Heart right ventricle (tissue), 16 donors: ENCODE results near the gene MORC4. TPM values are rescaled to one million over a fixed set of nuclear protein-coding genes. Genes with fewer than 3 reads are reported as not detected.

Source experiments
- ATAC-seq, 8 donors: fragments of 200-7000 bp; cut with Tn5 transposase; one replicate each; pipeline ENCODE4 v1.9.1; 2020; ENCODE audit warnings: mild to moderate bottlenecking in 8 of 8, moderate library complexity in 8 of 8, moderate number of reproducible peaks in 1 of 8
- DNase-seq, 2 donors: peaks; one replicate each; pipeline ENCODE4 v3.0.0-alpha.2; 2020
- H3K27ac ChIP-seq, 10 donors: fragments of 200-600 bp; sonication (generic) in 2 of 10; one replicate each; pipeline versions ENCODE4 v1.5.0 to v1.8.0; 2020 to 2022; ENCODE audit warnings: mild to moderate bottlenecking in 3 of 10
- H3K27me3 ChIP-seq, 7 donors: fragments of 200-600 bp; one replicate each; pipeline ENCODE4 v1.8.0; 2021 to 2022; ENCODE audit warnings: mild to moderate bottlenecking in 2 of 7
- H3K36me3 ChIP-seq, 9 donors: fragments of 200-600 bp; sonication (generic) in 1 of 9; one replicate each; pipeline versions ENCODE4 v1.5.0 to v1.8.0; 2020 to 2022; ENCODE audit warnings: mild to moderate bottlenecking in 2 of 9
- H3K4me1 ChIP-seq, 9 donors: fragments of 200-600 bp; sonication (generic) in 1 of 9; one replicate each; pipeline versions ENCODE4 v1.5.0 to v1.8.0; 2020 to 2022; ENCODE audit warnings: mild to moderate bottlenecking in 4 of 9
- H3K4me3 ChIP-seq, 10 donors: fragments of 200-600 bp; sonication (generic) in 2 of 10; one replicate each; pipeline versions ENCODE4 v1.5.0 to v1.8.0; 2020 to 2022; ENCODE audit warnings: mild to moderate bottlenecking in 7 of 10, moderate library complexity in 2 of 10
- H3K9me3 ChIP-seq, 11 donors: fragments of 200-600 bp in 10 of 11; sonication (generic) in 2 of 11; one replicate each; pipeline versions ENCODE4 v1.5.0 to v1.8.0; 2013 to 2022; ENCODE audit warnings: mild to moderate bottlenecking in 2 of 11, control low read depth in 1 of 11, moderate library complexity in 1 of 11
- CTCF ChIP-seq, 9 donors: fragments of 200-600 bp; sonication (generic) in 2 of 9; IDR thresholded peaks; one replicate each; pipeline versions ENCODE4 v1.5.0 to v1.8.0; 2021 to 2022; ENCODE audit warnings: antibody characterized with exemption in 9 of 9, mild to moderate bottlenecking in 5 of 9, moderate library complexity in 1 of 9
- WGBS, 2 donors: extraction: QIAGEN DNeasy Blood & Tissue Kit; methylation state at CpG; one replicate each; pipeline ENCODE4 v1.1.7; 2013; ENCODE audit warnings: inconsistent platforms in 1 of 2; 5-methylcytosine and 5-hydroxymethylcytosine counted together
- intact Hi-C, 10 donors: fragments of 100-400 bp; cut with DNase I; formaldehyde crosslinking; loops; one replicate each; pipeline versions ENCODE4 v1.11.1 to v1.14.2; 2022
- polyA plus RNA-seq, 2 donors: library from polyadenylated mRNA; stranded (reverse); fragments of 200-250 nt; gene quantifications; one replicate each; pipeline ENCODE4 v1.2.3, GENCODE V29; 2013
- total RNA-seq, 10 donors: library from RNA; stranded (reverse); fragmentation: NEBNext Ultra II Directional in 3 of 10; extraction: Animal tissue kit (Norgen Biotek cat#: 25700) in 3 of 10; gene quantifications; one replicate each; pipeline versions ENCODE4 v1.2.1 to v1.2.4, GENCODE V29; 2021 to 2023
- donor health status: Arrhythmogenic right ventricular cardiomyopathy.
- donor health status: ischemic (EF 13 %, LVEDD 7.1; RV severe dilation, severe dysfunction).
- donor health status: healthy with polysubstance abuse.
- donor health status: DM: no; HTN: yes; CAD: no.
- donor health status: DM: no; HTN: no; CAD: no.
- donor health status: ischemic (EF 25% LVEDD 6.9; RV normal size, moderate dysfunction).
- donor health status: ischemic (EF 25% LVEDD 5.7; RV mildly dilated, moderate dysfunction).
- donor health status: healthy.
- donor health status: DM: yes; HTN: yes; CAD: no.
- donor health status: Ischemic cardiomyopathy.
- donor health status: ischemic (EF 35%, LVEDD 5.7; RV mildly dilated, moderate dysfunction).
- donor health status: nonischemic (EF 11% LVEDD 7.7; RV severe dilation, severe dysfunction).
- donor health status: DM: yes; HTN: yes; CAD: no.
- donor health status: PGD.
- donor health status: ischemic (EF 29% LVEDD 5.4; RV normal size, mild dysfunction).
- donor health status: nonischemic (EF 23%, LVEDD 6.1; RV moderate dilation, normal function).

Gene MORC4
- total and polyA plus RNA-seq, 12 donors: 2.2 to 3.5 (median 2.7) TPM

GRCh38 chrX:107014936-107015335, 14.9 kb upstream of the MORC4 start:
- no peak overlapping the region for H3K4me3 ChIP-seq
- ATAC-seq (peak in 4 of 8 donors; percentile 35 to 66 (median 44)), DNase-seq (no peak)
- H3K27ac ChIP-seq: no peak overlapping the region
- peaks cover 0 to 5% (median 0%) of the 10 kb centered on the region in 7 donors for H3K27me3 ChIP-seq
- intact Hi-C loops: no loop called here
- no peaks in the 10 kb centered on the region for H3K9me3 ChIP-seq
- H3K36me3 ChIP-seq: no peaks in the 10 kb centered on the region
- H3K4me1 ChIP-seq: no peaks in the 10 kb centered on the region
- TF ChIP-seq CTCF (IDR thresholded peaks at IDR 0.05): no peak
- 20 to 35% methylated on average over 1 of the region's 1 CpG for WGBS, 2 donors

- no peaks in the 10 kb centered on the region for H3K9me3 ChIP-seq
- 95 to 100% methylated on average over 4 of the region's 4 CpGs for WGBS, 2 donors
- no peaks in the 10 kb centered on the region for H3K4me1 ChIP-seq
- H3K27me3 ChIP-seq: peaks cover 0 to 6% (median 0%) of the 10 kb centered on the region in 7 donors
- DNase-seq (no peak), ATAC-seq (no peak)
- no peaks in the 10 kb centered on the region for H3K36me3 ChIP-seq
- TF ChIP-seq CTCF (IDR thresholded peaks at IDR 0.05): no peak
- H3K4me3 ChIP-seq: no peak overlapping the region
- intact Hi-C loops: no loop called here
- H3K27ac ChIP-seq: no peak overlapping the region
Measured at GRCh38 chrX:107008034-107008433, 8.0 kb upstream of the MORC4 start.

- H3K9me3 ChIP-seq: no peaks in the 10 kb centered on the region
- H3K4me3 ChIP-seq: peak overlapping the region; percentile 44 to 71 (median 62)
- DNase-seq (peak; percentile 37 to 38), ATAC-seq (peak; percentile 45 to 80 (median 76))
- peak overlapping the region in 9 of 10 donors; percentile 34 to 64 (median 48) for H3K27ac ChIP-seq
- no peaks in the 10 kb centered on the region for H3K36me3 ChIP-seq
- peak in 8 of 9 donors; percentile 17 to 64 (median 48) for TF ChIP-seq CTCF (IDR thresholded peaks at IDR 0.05)
- intact Hi-C loops: no loop called here
- 1% methylated on average over 46 to 86 of the region's 88 CpGs for WGBS, 2 donors
- peaks cover 0 to 41% (median 0%) of the 10 kb centered on the region in 7 donors for H3K27me3 ChIP-seq
- peaks cover 0 to 12% (median 3%) of the 10 kb centered on the region in 9 donors for H3K4me1 ChIP-seq
Measured at GRCh38 chrX:106999002-106999975, 723 bp downstream of the MORC4 start.

- no peak for DNase-seq
- no peak for ATAC-seq
- WGBS, 2 donors: 71 to 79% methylated on average over 3 of the region's 3 CpGs
- Histone ChIP-seq H3K36me3 (peaks cover 0 to 6% (median 0%) of the 10 kb centered on the region in 9 donors), H3K27ac (no peak overlapping the region), H3K4me1 (peaks cover 0 to 12% (median 3%) of the 10 kb centered on the region in 9 donors), H3K27me3 (peaks cover 0 to 50% (median 0%) of the 10 kb centered on the region in 7 donors), H3K4me3 (no peak overlapping the region), H3K9me3 (no peaks in the 10 kb centered on the region)
- no peak for TF ChIP-seq CTCF (IDR thresholded peaks at IDR 0.05)
- intact Hi-C loops: no loop called here
Measured at GRCh38 chrX:106997611-106998010, 2.4 kb downstream of the MORC4 start.
